Measurements from ENCODE around the gene SCN8A.

Gene SCN8A

GRCh38 chr12:51820526-51821439, 229.8 kb downstream of the SCN8A start:
- Histone ChIP-seq H3K4me1 (ENCODE audit: insufficient read depth, poor library complexity, severe bottlenecking) (no peaks in the 10 kb centered on the region), H3K27me3 (ENCODE audit: insufficient read depth, poor library complexity, severe bottlenecking) (no peaks in the 10 kb centered on the region), H3K27ac (ENCODE audit: poor library complexity, severe bottlenecking) (peak overlapping the region; percentile 47), H3K4me3 (ENCODE audit: severe bottlenecking) (peak overlapping the region; percentile 85), H3K9me3 (ENCODE audit: severe bottlenecking) (no peaks in the 10 kb centered on the region), H3K36me3 (ENCODE audit: low read depth) (no peaks in the 10 kb centered on the region)
- TF ChIP-seq CTCF (IDR thresholded peaks at IDR 0.05; ENCODE audit: poor library complexity, severe bottlenecking) = peak; percentile 87
- peak; percentile 54 for ATAC-seq (ENCODE audit: low read depth)
- DNase-seq (ENCODE audit: low spot score) = no peak

GRCh38 chr12:51821440-51822260, 230.6 kb downstream of the SCN8A start:
- no peak for TF ChIP-seq CTCF (IDR thresholded peaks at IDR 0.05; ENCODE audit: poor library complexity, severe bottlenecking)
- Histone ChIP-seq H3K4me3 (ENCODE audit: severe bottlenecking) (peak overlapping the region; percentile 85), H3K4me1 (ENCODE audit: insufficient read depth, poor library complexity, severe bottlenecking) (no peaks in the 10 kb centered on the region), H3K27me3 (ENCODE audit: insufficient read depth, poor library complexity, severe bottlenecking) (no peaks in the 10 kb centered on the region), H3K9me3 (ENCODE audit: severe bottlenecking) (no peaks in the 10 kb centered on the region), H3K27ac (ENCODE audit: poor library complexity, severe bottlenecking) (peak overlapping the region; percentile 47), H3K36me3 (ENCODE audit: low read depth) (no peaks in the 10 kb centered on the region)
- no peak for DNase-seq (ENCODE audit: low spot score)
- peak; percentile 11; the same call in 2 of the 3 replicates for ATAC-seq (ENCODE audit: low read depth)

GRCh38 chr12:51822261-51822616, 231.2 kb downstream of the SCN8A start:
- Histone ChIP-seq H3K27ac (ENCODE audit: poor library complexity, severe bottlenecking) (no peak overlapping the region), H3K36me3 (ENCODE audit: low read depth) (no peaks in the 10 kb centered on the region), H3K9me3 (ENCODE audit: severe bottlenecking) (no peaks in the 10 kb centered on the region), H3K4me1 (ENCODE audit: insufficient read depth, poor library complexity, severe bottlenecking) (no peaks in the 10 kb centered on the region), H3K4me3 (ENCODE audit: severe bottlenecking) (peak overlapping the region; percentile 85), H3K27me3 (ENCODE audit: insufficient read depth, poor library complexity, severe bottlenecking) (no peaks in the 10 kb centered on the region)
- DNase-seq (ENCODE audit: low spot score) (no peak), ATAC-seq (ENCODE audit: low read depth) (no peak)
- no peak for TF ChIP-seq CTCF (IDR thresholded peaks at IDR 0.05; ENCODE audit: poor library complexity, severe bottlenecking)

GRCh38 chr12:51822956-51823355, 231.9 kb downstream of the SCN8A start:
- no peak overlapping the region for H3K4me3 ChIP-seq (ENCODE audit: severe bottlenecking)
- no peak overlapping the region for H3K27ac ChIP-seq (ENCODE audit: poor library complexity, severe bottlenecking)
- DNase-seq (ENCODE audit: low spot score) = no peak
- H3K4me1 ChIP-seq (ENCODE audit: insufficient read depth, poor library complexity, severe bottlenecking) = peaks cover 4% of the 10 kb centered on the region
- no peaks in the 10 kb centered on the region for H3K27me3 ChIP-seq (ENCODE audit: insufficient read depth, poor library complexity, severe bottlenecking)
- ATAC-seq (ENCODE audit: low read depth) = no peak
- H3K36me3 ChIP-seq (ENCODE audit: low read depth) = no peaks in the 10 kb centered on the region
- no peak for TF ChIP-seq CTCF (IDR thresholded peaks at IDR 0.05; ENCODE audit: poor library complexity, severe bottlenecking)
- no peaks in the 10 kb centered on the region for H3K9me3 ChIP-seq (ENCODE audit: severe bottlenecking)

Data from RWPE2 (cell line).